Body of pancreas (tissue), 4 donors: ENCODE results near the gene ENAH. TPM values are rescaled to one million over a fixed set of nuclear protein-coding genes. Genes with fewer than 3 reads are reported as not detected.

Source experiments
- ATAC-seq: fragments of 150-250 bp; one replicate; pipeline ENCODE4 v1.9.1; 2016
- DNase-seq, 4 donors: peaks; one replicate each; pipeline ENCODE4 v3.0.0-alpha.2; 2019
- H3K27ac ChIP-seq, 4 donors: fragments of 200-600 bp; sonication (generic); 1 replicate in 3 of 4; 2 replicates in 1 of 4; pipeline versions ENCODE4 v1.5.1 to v1.6.1; 2016 to 2019; ENCODE audit warnings: mild to moderate bottlenecking in 1 of 4, mixed read lengths in 1 of 4, moderate library complexity in 1 of 4
- H3K27me3 ChIP-seq, 2 donors: fragments of 200-600 bp; sonication (generic); one replicate each; pipeline ENCODE4 v1.6.0; 2016; ENCODE audit warnings: mild to moderate bottlenecking in 1 of 2
- H3K36me3 ChIP-seq, 2 donors: fragments of 200-600 bp; sonication (generic); replicated peaks in 1 of 2; 2 replicates each; pipeline ENCODE4 v1.5.1; 2016; ENCODE audit warnings: low read depth in 2 of 2; ENCODE audit not compliant: insufficient read depth in 1 of 2
- H3K4me1 ChIP-seq: fragments of 200-600 bp; sonication (generic); one replicate; pipeline ENCODE4 v1.6.0; 2016
- H3K4me3 ChIP-seq, 2 donors: fragments of 200-600 bp; sonication (generic); 1 replicate in 1 of 2; 2 replicates in 1 of 2; pipeline ENCODE4 v1.5.1; 2016 to 2019
- H3K9me3 ChIP-seq, 3 donors: fragments of 200-600 bp; sonication (generic); 1 replicate in 2 of 3; 2 replicates in 1 of 3; pipeline ENCODE4 v1.5.1; 2016
- CTCF ChIP-seq, 7 experiments: fragments of 450-650 bp in 4 of 7; fragments of 200-600 bp in 3 of 7; sonication (generic) in 3 of 7; IDR thresholded peaks; one replicate each; pipeline ENCODE4 v1.5.1; 2016 to 2019; ENCODE audit warnings: antibody characterized with exemption in 7 of 7
- POLR2A ChIP-seq, 3 donors: fragments of 450-650 bp; IDR thresholded peaks; one replicate each; pipeline ENCODE4 v1.6.1; 2016; ENCODE audit warnings: antibody characterized with exemption in 3 of 3, mild to moderate bottlenecking in 2 of 3
- WGBS, 2 donors: methylation state at CpG; one replicate each; pipeline ENCODE4 v1.1.5; 2017; 5-methylcytosine and 5-hydroxymethylcytosine counted together
- intact Hi-C: fragments of 100-400 bp; cut with DNase I; formaldehyde crosslinking; loops from one replicate; pipeline ENCODE4 v1.15.1; 2023
- total RNA-seq, 2 donors: library from RNA; depleted of rRNA; stranded (reverse); fragments of >200 nt; gene quantifications; one replicate each; pipeline ENCODE4 v1.1.0, GENCODE V29; 2016

ENAH gene
- total RNA-seq, 2 donors from 2014 or later = 21.1 to 28.8 TPM

DNA sequence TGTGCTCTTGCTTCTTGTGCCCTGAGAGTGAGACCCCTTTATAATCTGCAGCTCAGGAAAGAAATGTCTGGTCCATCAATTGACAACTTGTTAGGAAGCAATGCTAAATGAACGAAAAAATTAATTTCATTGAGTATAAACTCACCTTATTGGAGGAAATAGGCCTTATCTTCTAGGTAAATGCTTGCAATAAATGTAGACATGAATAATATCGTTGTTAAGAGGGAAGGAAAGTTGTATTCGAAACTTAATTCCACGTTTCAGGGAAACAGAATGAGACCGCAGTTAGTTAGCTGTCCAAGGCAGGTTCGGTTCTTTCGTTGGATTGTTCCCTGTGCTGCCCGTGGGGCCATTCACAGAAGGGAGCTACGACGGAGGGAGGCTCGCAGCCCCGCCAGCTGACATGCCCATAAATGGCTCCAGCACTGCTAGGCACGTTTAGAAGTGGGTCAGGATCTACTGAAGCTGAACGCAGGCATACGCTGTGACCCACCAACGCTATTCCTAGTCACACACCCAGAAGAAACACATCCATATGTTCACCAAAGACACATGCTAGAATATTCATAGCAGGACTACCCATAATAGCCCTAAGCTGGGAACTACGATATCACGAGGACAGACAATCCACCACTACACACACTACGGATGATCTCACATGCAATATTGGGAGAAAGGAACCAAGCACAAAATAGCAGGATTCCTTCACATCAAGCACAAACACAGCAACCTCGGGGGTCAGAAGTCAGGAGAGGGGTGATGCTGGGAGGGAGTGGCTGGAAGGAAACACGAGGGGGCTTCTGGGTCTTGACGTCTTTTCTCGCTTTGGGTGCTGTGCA lies 168.9 kb downstream of the ENAH start:
- Histone ChIP-seq H3K4me1 (peaks cover 9% of the 10 kb centered on the region), H3K27ac (no peak overlapping the region), H3K36me3 (no peaks in the 10 kb centered on the region), H3K27me3 (no peaks in the 10 kb centered on the region), H3K4me3 (no peak overlapping the region), H3K9me3 (no peaks in the 10 kb centered on the region)
- intact Hi-C loops = loop anchor here (5.0 to 10.0 kb wide), 2 partner anchors 281 to 618 kb away; no protein-coding TSS in a partner anchor
- no peak for TF ChIP-seq POLR2A (IDR thresholded peaks at IDR 0.05)
- TF ChIP-seq CTCF (IDR thresholded peaks at IDR 0.05) = no peak
- no peak for ATAC-seq
- no peak for DNase-seq
- 76 to 79% methylated on average over 22 to 23 of the region's 23 CpGs for WGBS, 2 donors

DNA sequence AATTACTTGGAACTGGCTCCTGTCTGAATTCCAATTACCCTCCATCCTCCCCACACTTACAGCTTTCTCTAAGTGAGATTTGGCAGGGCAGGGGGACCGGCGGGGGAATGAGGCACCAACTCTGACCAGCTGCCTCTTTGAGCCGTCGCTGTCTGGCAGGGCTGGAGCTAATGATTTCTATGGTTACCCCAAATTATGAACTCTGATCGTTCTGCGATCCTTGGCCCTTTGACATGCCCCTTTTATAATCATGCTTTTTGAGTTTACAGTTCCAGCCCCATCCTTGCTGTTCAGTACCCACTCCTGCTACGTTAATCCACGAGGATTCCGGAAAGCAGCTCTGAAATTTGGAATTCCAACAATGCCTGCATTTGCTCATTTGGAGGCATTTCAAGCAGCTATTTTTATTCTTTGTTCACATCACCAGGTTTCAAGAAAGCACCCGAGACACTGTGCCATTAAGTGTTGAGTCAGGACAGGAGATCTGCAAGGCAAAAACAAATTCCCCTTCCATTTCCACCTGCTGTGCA lies 170.4 kb downstream of the ENAH start:
- Histone ChIP-seq H3K36me3 (no peaks in the 10 kb centered on the region), H3K9me3 (no peaks in the 10 kb centered on the region), H3K4me1 (peaks cover 9% of the 10 kb centered on the region), H3K27ac (no peak overlapping the region), H3K27me3 (no peaks in the 10 kb centered on the region), H3K4me3 (no peak overlapping the region)
- TF ChIP-seq CTCF (IDR thresholded peaks at IDR 0.05) (no peak), POLR2A (IDR thresholded peaks at IDR 0.05) (no peak)
- no peak for DNase-seq
- intact Hi-C loops = loop anchor here (5.0 to 10.0 kb wide), 2 partner anchors 282 to 620 kb away; no protein-coding TSS in a partner anchor
- WGBS, 2 donors = 70 to 73% methylated on average over 10 of the region's 10 CpGs
- no peak for ATAC-seq

- DNase-seq = no peak
- no peak overlapping the region for H3K4me3 ChIP-seq
Observed at GRCh38 chr1:225481738-225482137, 171.2 kb downstream of the ENAH start.

GRCh38 chr1:225480825-225481434 lies 172.0 kb downstream of the ENAH start:
- peak; percentile 74 to 94 (median 81) for TF ChIP-seq CTCF (IDR thresholded peaks at IDR 0.05)
- TF ChIP-seq POLR2A (IDR thresholded peaks at IDR 0.05) = no peak
- 4 to 24% methylated on average over 6 of the region's 6 CpGs for WGBS, 2 donors
- DNase-seq (peak; percentile 73 to 86 (median 82)), ATAC-seq (peak; percentile 94)
- Histone ChIP-seq H3K4me3 (no peak overlapping the region), H3K36me3 (no peaks in the 10 kb centered on the region), H3K27ac (peak overlapping the region in 3 of 4 donors; percentile 15 to 41 (median 21)), H3K9me3 (no peaks in the 10 kb centered on the region), H3K27me3 (no peaks in the 10 kb centered on the region), H3K4me1 (peaks cover 9% of the 10 kb centered on the region)
- intact Hi-C loops = loop anchor here (5.0 to 10.0 kb wide), 2 partner anchors 284 to 621 kb away; no protein-coding TSS in a partner anchor

More at GRCh38 chr1:225481738-225482137, 171.2 kb downstream of the ENAH start:
- peak overlapping the region in 2 of 4 donors; percentile 21 to 41 for H3K27ac ChIP-seq
- H3K4me1 ChIP-seq = peaks cover 9% of the 10 kb centered on the region
- intact Hi-C loops = loop anchor here (5.0 to 10.0 kb wide), 2 partner anchors 283 to 621 kb away; no protein-coding TSS in a partner anchor
- H3K27me3 ChIP-seq = no peaks in the 10 kb centered on the region
- ATAC-seq = no peak
- H3K9me3 ChIP-seq = no peaks in the 10 kb centered on the region
- TF ChIP-seq CTCF (IDR thresholded peaks at IDR 0.05) (no peak), POLR2A (IDR thresholded peaks at IDR 0.05) (no peak)
- no peaks in the 10 kb centered on the region for H3K36me3 ChIP-seq
- 43 to 50% methylated on average over 6 of the region's 6 CpGs for WGBS, 2 donors
